H1 (cell line): ENCODE results near the gene AGPAT4. TPM values are rescaled to one million over a fixed set of nuclear protein-coding genes. Genes with fewer than 3 reads are reported as not detected.

Experiments
- CTCF ChIA-PET: fragments of 300-600 bp; sonication (Branson Sonifier 250); formaldehyde crosslinking; loops from one replicate; lab custom pipeline; 2021; ENCODE audit not compliant: partially characterized antibody; lab: Charles Lee
- POLR2A ChIA-PET: fragments of 300-600 bp; sonication (Branson Sonifier 250); formaldehyde crosslinking; loops from one replicate; lab custom pipeline; 2021; ENCODE audit warnings: inconsistent platforms; ENCODE audit not compliant: partially characterized antibody; lab: Charles Lee
- DNase-seq, 2 experiments: peaks; one replicate each; pipeline versions ENCODE4 v3.0.0 to v3.0.0-alpha.2; 2010 to 2022; ENCODE audit warnings: low spot score in 2 of 2, low read depth in 1 of 2, mixed read lengths in 1 of 2
- FAIRE-seq: peaks from 2 replicates; lab custom pipeline; 2011; peaks lifted over from hg19 to GRCh38; lab: Jason Lieb, UNC
- H2AFZ ChIP-seq: 2 replicates; pipeline ENCODE4 v1.8.1; 2012; ENCODE audit warnings: low read length, inconsistent platforms
- H2AK5ac ChIP-seq: 2 replicates; pipeline ENCODE4 v1.6.1; 2013; ENCODE audit warnings: low read depth, low read length
- H2BK120ac ChIP-seq: replicated peaks from 2 replicates; pipeline ENCODE3; 2013; ENCODE audit warnings: low read depth, low read length, inconsistent platforms
- H2BK12ac ChIP-seq: 2 replicates; pipeline ENCODE4 v1.6.1; 2013; ENCODE audit warnings: low read depth, low read length
- H2BK15ac ChIP-seq: 2 replicates; pipeline ENCODE4 v1.6.1; 2013; ENCODE audit warnings: low read length
- H2BK20ac ChIP-seq: 2 replicates; pipeline ENCODE4 v1.6.1; 2013; ENCODE audit warnings: low read length
- H2BK5ac ChIP-seq: 2 replicates; pipeline ENCODE4 v1.6.1; 2013; ENCODE audit warnings: low read depth, low read length
- H3K14ac ChIP-seq: 2 replicates; pipeline ENCODE4 v1.6.1; 2013; ENCODE audit warnings: inconsistent platforms; ENCODE audit not compliant: insufficient read length
- H3K18ac ChIP-seq: 2 replicates; pipeline ENCODE4 v1.6.1; 2013; ENCODE audit warnings: low read length; ENCODE audit errors: extremely low read depth
- H3K23ac ChIP-seq: 2 replicates; pipeline ENCODE4 v1.6.1; 2013; ENCODE audit warnings: inconsistent platforms; ENCODE audit not compliant: insufficient read length
- H3K23me2 ChIP-seq: 2 replicates; pipeline ENCODE4 v1.6.1; 2013; ENCODE audit warnings: low read depth, low read length
- H3K27ac ChIP-seq: 2 replicates; pipeline ENCODE4 v1.6.1; 2011; ENCODE audit warnings: low read depth, low read length, inconsistent platforms
- H3K27me3 ChIP-seq, 4 experiments: replicated peaks in 1 of 4; 1 replicate in 1 of 4; 2 replicates in 3 of 4; pipeline versions ENCODE4 v1.6.1 to v1.8.1; 2011 to 2013; ENCODE audit warnings: low read length in 3 of 4, mild to moderate bottlenecking in 3 of 4, inconsistent platforms in 2 of 4, mixed read lengths in 2 of 4, moderate library complexity in 1 of 4; ENCODE audit not compliant: control insufficient read depth in 3 of 4, insufficient read depth in 3 of 4; ENCODE audit errors: extremely low read depth in 1 of 4
- H3K36me3 ChIP-seq, 4 experiments: 2 replicates each; pipeline versions ENCODE4 v1.6.1 to v1.8.1; 2011 to 2013; ENCODE audit warnings: mild to moderate bottlenecking in 4 of 4, low read length in 3 of 4, moderate library complexity in 2 of 4, control low read depth in 1 of 4, inconsistent platforms in 1 of 4; ENCODE audit not compliant: insufficient read depth in 4 of 4, control insufficient read depth in 2 of 4
- H3K4ac ChIP-seq: replicated peaks from 2 replicates; pipeline ENCODE3; 2013; ENCODE audit warnings: low read length, low read depth, mixed read lengths, inconsistent platforms; ENCODE audit not compliant: insufficient read length
- H3K4me1 ChIP-seq, 4 experiments: replicated peaks in 1 of 4; 1 replicate in 1 of 4; 2 replicates in 3 of 4; pipeline versions ENCODE4 v1.6.1 to v1.8.1; 2011 to 2013; ENCODE audit warnings: low read length in 3 of 4, inconsistent platforms in 2 of 4, mixed read lengths in 1 of 4; ENCODE audit not compliant: insufficient read depth in 4 of 4, control insufficient read depth in 3 of 4
- H3K4me2 ChIP-seq, 2 experiments: 2 replicates each; pipeline versions ENCODE4 v1.6.1 to v1.8.1; 2011 to 2013; ENCODE audit warnings: low read depth in 2 of 2, low read length in 2 of 2, control low read depth in 1 of 2, inconsistent platforms in 1 of 2, mild to moderate bottlenecking in 1 of 2; ENCODE audit not compliant: insufficient read depth in 1 of 2
- H3K4me3 ChIP-seq, 4 experiments: fragments of 200-600, 300-600 bp in 1 of 4; sonication (generic), shearing (Covaris generic), sonication (Bioruptor Twin) in 1 of 4; 2 replicates each; pipeline versions ENCODE4 v1.5.1 to v1.8.1; 2011 to 2016; ENCODE audit warnings: low read length in 4 of 4, low read depth in 3 of 4, control low read depth in 2 of 4, inconsistent platforms in 2 of 4, mild to moderate bottlenecking in 2 of 4, mixed read lengths in 1 of 4, moderate library complexity in 1 of 4; ENCODE audit not compliant: insufficient read depth in 2 of 4; ENCODE audit errors: extremely low read depth in 1 of 4
- H3K56ac ChIP-seq: replicated peaks from 2 replicates; pipeline ENCODE3; 2013; ENCODE audit warnings: low read depth, mild to moderate bottlenecking, mixed read lengths, low read length, inconsistent platforms; ENCODE audit not compliant: insufficient read length
- H3K79me1 ChIP-seq: 2 replicates; pipeline ENCODE4 v1.6.1; 2013; ENCODE audit warnings: low read depth, low read length, control low read depth
- H3K79me2 ChIP-seq, 2 experiments: 2 replicates each; pipeline versions ENCODE4 v1.6.1 to v1.8.1; 2012 to 2013; ENCODE audit warnings: low read length in 2 of 2, mild to moderate bottlenecking in 2 of 2, inconsistent platforms in 1 of 2; ENCODE audit not compliant: insufficient read depth in 2 of 2, control insufficient read depth in 1 of 2
- H3K9ac ChIP-seq, 4 experiments: replicated peaks in 1 of 4; 1 replicate in 1 of 4; 2 replicates in 3 of 4; pipeline versions ENCODE4 v1.6.1 to v1.8.1; 2011 to 2013; ENCODE audit warnings: low read depth in 3 of 4, low read length in 3 of 4, control low read depth in 2 of 4, mild to moderate bottlenecking in 2 of 4, moderate library complexity in 2 of 4, inconsistent platforms in 1 of 4; ENCODE audit errors: extremely low read depth in 1 of 4
- H3K9me3 ChIP-seq, 2 experiments: 2 replicates each; pipeline versions ENCODE4 v1.6.1 to v1.8.1; 2012 to 2013; ENCODE audit warnings: mild to moderate bottlenecking in 2 of 2, moderate library complexity in 2 of 2, control low read depth in 1 of 2, inconsistent platforms in 1 of 2, low read depth in 1 of 2, low read length in 1 of 2, mixed read lengths in 1 of 2; ENCODE audit not compliant: insufficient read depth in 2 of 2
- H4K20me1 ChIP-seq, 2 experiments: replicated peaks in 1 of 2; 2 replicates each; pipeline versions ENCODE3 to v1.8.1; 2011 to 2013; ENCODE audit warnings: inconsistent platforms in 2 of 2, low read length in 2 of 2, mild to moderate bottlenecking in 1 of 2; ENCODE audit not compliant: insufficient read depth in 2 of 2, control insufficient read depth in 1 of 2
- H4K5ac ChIP-seq: 2 replicates; pipeline ENCODE4 v1.6.1; 2013; ENCODE audit warnings: low read length, low read depth, mixed read lengths, inconsistent platforms; ENCODE audit not compliant: insufficient read length
- H4K8ac ChIP-seq: 2 replicates; pipeline ENCODE4 v1.8.0; 2013; ENCODE audit warnings: mild to moderate bottlenecking, moderate library complexity, low read length, inconsistent platforms; ENCODE audit not compliant: insufficient read depth; ENCODE audit errors: extremely low read depth
- H4K91ac ChIP-seq: replicated peaks from 2 replicates; pipeline ENCODE3; 2013; ENCODE audit warnings: low read length, mixed read lengths, inconsistent platforms; ENCODE audit not compliant: insufficient read length
- BACH1 ChIP-seq: IDR thresholded peaks from 2 replicates; pipeline ENCODE4 v1.6.1; 2012; ENCODE audit warnings: low read length, improper control_type of control experiment
- CTBP2 ChIP-seq: IDR thresholded peaks from 2 replicates; pipeline ENCODE4 v1.7.0; 2011; ENCODE audit warnings: borderline replicate concordance, mild to moderate bottlenecking, moderate library complexity, mixed read lengths, low read length; ENCODE audit not compliant: insufficient read depth, insufficient read length
- CTCF ChIP-seq, 3 experiments: IDR thresholded peaks; 1 replicate in 2 of 3; 2 replicates in 1 of 3; pipeline versions ENCODE4 v1.5.1 to v1.6.1; 2011; ENCODE audit warnings: low read length in 3 of 3, mild to moderate bottlenecking in 3 of 3, inconsistent platforms in 2 of 3, low read depth in 1 of 3, moderate library complexity in 1 of 3; ENCODE audit not compliant: insufficient read depth in 1 of 3; ENCODE audit errors: control extremely low read depth in 1 of 3
- EZH2 ChIP-seq: fragments of 200-600 bp; sonication (generic); IDR thresholded peaks from 2 replicates; pipeline ENCODE4 v1.7.1; 2012; ENCODE audit warnings: low read depth, mild to moderate bottlenecking, moderate library complexity, low read length, inconsistent platforms; ENCODE audit not compliant: severe bottlenecking
- JUND ChIP-seq: IDR thresholded peaks from 2 replicates; pipeline ENCODE4 v1.6.1; 2011; ENCODE audit warnings: mild to moderate bottlenecking, improper control_type of control experiment, low read length
- NANOG ChIP-seq: IDR thresholded peaks from 2 replicates; pipeline ENCODE4 v1.6.1; 2011; ENCODE audit warnings: low read length, low read depth, mild to moderate bottlenecking, inconsistent platforms; ENCODE audit not compliant: insufficient read depth, poor library complexity, severe bottlenecking
- SIN3A ChIP-seq, 2 experiments: IDR thresholded peaks in 1 of 2; conservative IDR thresholded peaks in 1 of 2; 2 replicates each; pipeline ENCODE4 v1.6.1; 2011 to 2012; ENCODE audit warnings: low read length in 2 of 2, improper control_type of control experiment in 1 of 2, low read depth in 1 of 2, mild to moderate bottlenecking in 1 of 2
- TAF1 ChIP-seq: IDR thresholded peaks from 2 replicates; pipeline ENCODE4 v1.6.1; 2011; ENCODE audit warnings: mild to moderate bottlenecking, low read depth, low read length
- TEAD4 ChIP-seq: IDR thresholded peaks from 2 replicates; pipeline ENCODE4 v1.6.1; 2012; ENCODE audit warnings: low read depth, low read length, inconsistent platforms, mixed read lengths
- WGBS, 2 experiments: shearing (Covaris generic) in 1 of 2; methylation state at CpG; one replicate each; pipeline versions ENCODE4 v1.1.6 to v1.1.7; 2013 to 2015; ENCODE audit warnings: low lambda C conversion rate in 2 of 2, mixed read lengths in 2 of 2, inconsistent platforms in 1 of 2, low coverage in 1 of 2, missing lambda C conversion rate in 1 of 2; ENCODE audit not compliant: insufficient replicate concordance in 2 of 2, insufficient coverage in 1 of 2, insufficient read length in 1 of 2; ENCODE audit errors: extremely low coverage in 1 of 2, missing lambda C conversion rate in 1 of 2; 5-methylcytosine and 5-hydroxymethylcytosine counted together
- polyA plus RNA-seq, 7 experiments: library from polyadenylated mRNA; depleted of rRNA in 3 of 7; stranded (reverse) in 5 of 7; unstranded in 2 of 7; fragments of >200 nt in 5 of 7; fragments of 200-250 nt in 2 of 7; gene quantifications; 1 replicate in 5 of 7; 2 replicates in 1 of 7; 4 replicates in 1 of 7; pipeline versions ENCODE4 v1.2.1 to v1.2.3, GENCODE V29; 2011 to 2013; ENCODE audit warnings: missing spikeins in 2 of 7, mixed read lengths in 2 of 7
- total RNA-seq: library from RNA; stranded (reverse); fragmentation: NEBNext Ultra II Directional; extraction: Animal tissue kit (Norgen Biotek cat#: 25700); gene quantifications from 2 replicates; pipeline ENCODE4 v1.2.1, GENCODE V29; 2021

AGPAT4 gene
- total and polyA plus RNA-seq, 2 of the 8 experiments (the other 6 are each of a cell fraction or from before 2014, with no cell fraction given), result 13.5 to 23.8 TPM

- no peak overlapping the region for H3K4me2 ChIP-seq
- no peaks in the 10 kb centered on the region for H4K20me1 ChIP-seq
- H2BK20ac ChIP-seq, result no peak overlapping the region
- no peak for TF ChIP-seq CTBP2
- no peak for TF ChIP-seq CTCF (IDR thresholded peaks at IDR 0.05; ENCODE audit: control extremely low read depth in 1 of 3, insufficient read depth in 1 of 3, low read depth in 1 of 3, low read length in 3 of 3)
- TF ChIP-seq JUND, result no peak
- no peak for TF ChIP-seq TAF1
- TF ChIP-seq BACH1, result no peak
- TF ChIP-seq TEAD4, result no peak
- no peak for TF ChIP-seq EZH2
- TF ChIP-seq NANOG, result no peak
- TF ChIP-seq SIN3A (conservative IDR thresholded peaks at IDR 0.05 in 1 of 2, IDR thresholded peaks at IDR 0.05 in 1 of 2; ENCODE audit: low read depth in 1 of 2, low read length in 2 of 2), result no peak
Observed at GRCh38 chr6:161279677-161280415, 6.0 kb upstream of the AGPAT4 start.

More at GRCh38 chr6:161279677-161280415, 6.0 kb upstream of the AGPAT4 start:
- Histone ChIP-seq H2BK5ac (no peak overlapping the region), H3K79me1 (no peaks in the 10 kb centered on the region), H3K23ac (no peak overlapping the region), H2AK5ac (no peak overlapping the region), H3K4me3 (no peak overlapping the region), H2AFZ (no peak overlapping the region), H3K23me2 (no peaks in the 10 kb centered on the region), H3K56ac (no peak overlapping the region), H3K79me2 (no peaks in the 10 kb centered on the region), H4K8ac (no peak overlapping the region), H4K91ac (no peak overlapping the region), H3K4ac (no peak overlapping the region), H3K18ac (no peak overlapping the region), H3K36me3 (no peaks in the 10 kb centered on the region), H3K27ac (no peak overlapping the region), H3K14ac (no peak overlapping the region), H3K9ac (no peak overlapping the region), H3K27me3 (no peaks in the 10 kb centered on the region), H2BK12ac (no peak overlapping the region), H2BK120ac (no peak overlapping the region), H2BK15ac (no peak overlapping the region), H4K5ac (no peak overlapping the region), H3K4me1 (0 out of 7 replicates have a peak, but pooled peaks cover 0 to 2% (median 0%) of the 10 kb centered on the region in 4 experiments), H3K9me3 (peaks cover 0 to 3% of the 10 kb centered on the region in 2 experiments; a peak in 2 of 4 replicates)
- 79% methylated on average over 7 of the region's 7 CpGs; no CpG with 5 or more reads in 1 of the 2 experiments for WGBS, 2 experiments
- CTCF ChIA-PET, result interaction anchor here (0.5 to 1.8 kb wide), 6 partner anchors 11 to 426 kb away, joined by 3 to 6 read pairs (median 3); no protein-coding TSS in a partner anchor
- no peak for DNase-seq
- POLR2A ChIA-PET, result interaction anchor here (1.0 to 1.2 kb wide), 3 partner anchors 8 to 12 kb away, joined by 3 to 6 read pairs (median 4); no protein-coding TSS in a partner anchor
- FAIRE-seq, result no peak
